Aorta (tissue), 5 donors: Measurements from ENCODE around the gene COL26A1. TPM values are rescaled to one million over a fixed set of nuclear protein-coding genes. Genes with fewer than 3 reads are reported as not detected.
A peak's percentile ranks its signal among the peaks of the same experiment; 100 is the strongest.

ENCODE experiments used
- ATAC-seq: fragments of 200-7000 bp; cut with Tn5 transposase; one replicate; pipeline ENCODE4 v1.9.1; 2022; ENCODE audit warnings: moderate library complexity; ENCODE audit not compliant: low FRiP score
- DNase-seq, 2 donors: peaks; one replicate each; pipeline ENCODE4 v3.0.0-alpha.2; 2020
- H3K27ac ChIP-seq, 2 donors: one replicate each; pipeline ENCODE4 v1.5.1; 2013; ENCODE audit warnings: low read length in 2 of 2, mild to moderate bottlenecking in 2 of 2, moderate library complexity in 2 of 2, control low read depth in 1 of 2, inconsistent platforms in 1 of 2, low read depth in 1 of 2
- H3K27me3 ChIP-seq, 2 donors: one replicate each; pipeline ENCODE4 v1.6.1; 2013; ENCODE audit warnings: control low read depth in 1 of 2, low read length in 1 of 2, mild to moderate bottlenecking in 1 of 2, moderate library complexity in 1 of 2; ENCODE audit not compliant: insufficient read depth in 2 of 2, control insufficient read depth in 1 of 2
- H3K36me3 ChIP-seq, 2 donors: one replicate each; pipeline ENCODE4 v1.6.1; 2013; ENCODE audit warnings: control low read depth in 1 of 2, low read length in 1 of 2, mild to moderate bottlenecking in 1 of 2; ENCODE audit not compliant: insufficient read depth in 2 of 2, control insufficient read depth in 1 of 2
- H3K4me1 ChIP-seq, 2 donors: one replicate each; pipeline ENCODE4 v1.6.1; 2013; ENCODE audit warnings: low read length in 2 of 2, control low read depth in 1 of 2, mild to moderate bottlenecking in 1 of 2, moderate library complexity in 1 of 2; ENCODE audit not compliant: insufficient read depth in 2 of 2, control insufficient read depth in 1 of 2
- H3K4me3 ChIP-seq, 2 donors: one replicate each; pipeline ENCODE4 v1.5.1; 2013; ENCODE audit warnings: low read length in 2 of 2, control low read depth in 1 of 2, mild to moderate bottlenecking in 1 of 2
- H3K9me3 ChIP-seq: one replicate; pipeline ENCODE4 v1.6.1; 2013; ENCODE audit warnings: mild to moderate bottlenecking, low read length; ENCODE audit not compliant: control insufficient read depth
- WGBS, 2 donors: extraction: QIAGEN DNeasy Blood & Tissue Kit; methylation state at CpG; one replicate each; pipeline ENCODE4 v1.1.7; 2013; 5-methylcytosine and 5-hydroxymethylcytosine counted together
- intact Hi-C, 2 donors: fragments of 100-400 bp; cut with DNase I; formaldehyde crosslinking; loops; one replicate each; pipeline versions ENCODE4 v1.14.2 to v1.15.0; 2022
- polyA plus RNA-seq, 2 donors: library from polyadenylated mRNA; stranded (reverse); fragments of 200-250 nt; gene quantifications; one replicate each; pipeline ENCODE4 v1.2.3, GENCODE V29; 2013
- total RNA-seq, 2 donors: library from RNA; stranded (reverse); fragmentation: NEBNext Ultra II Directional; extraction: Animal tissue kit (Norgen Biotek cat#: 25700); gene quantifications; one replicate each; pipeline ENCODE4 v1.2.1, GENCODE V29; 2021
- donor health status: healthy with polysubstance abuse.
- donor health status: Bipolar disorder and iron deficiency.
- donor health status: DM: no; HTN: no; CAD: no.
- donor health status: DM: no; HTN: no; CAD: no.
- donor health status: DM: yes; HTN: yes; CAD: no.

Gene COL26A1
- total and polyA plus RNA-seq, 4 donors, result not detected

- Histone ChIP-seq H3K27me3 (no peaks in the 10 kb centered on the region), H3K4me1 (no peaks in the 10 kb centered on the region), H3K4me3 (no peak overlapping the region), H3K9me3 (no peaks in the 10 kb centered on the region), H3K27ac (no peak overlapping the region), H3K36me3 (no peaks in the 10 kb centered on the region)
- intact Hi-C loops, result no loop called here
- DNase-seq (no peak), ATAC-seq (no peak)
- 76 to 81% methylated on average over 12 of the region's 12 CpGs for WGBS, 2 donors
These were observed 156.8 kb downstream of the COL26A1 start for GRCh38 chr7:101519324-101520023.

- H3K36me3 ChIP-seq, result no peaks in the 10 kb centered on the region
- peaks cover 2% of the 10 kb centered on the region for H3K9me3 ChIP-seq
- ATAC-seq (no peak), DNase-seq (no peak)
- H3K4me1 ChIP-seq, result no peaks in the 10 kb centered on the region
- no peak overlapping the region for H3K4me3 ChIP-seq
- no peaks in the 10 kb centered on the region for H3K27me3 ChIP-seq
- H3K27ac ChIP-seq, result no peak overlapping the region
- 65 to 77% methylated on average over 5 of the region's 5 CpGs for WGBS, 2 donors
- intact Hi-C loops, result no loop called here
These were observed 158.8 kb downstream of the COL26A1 start for GRCh38 chr7:101521430-101521925.

GRCh38 chr7:101522021-101522420 is 159.3 kb downstream of the COL26A1 start:
- 40% methylated on average over 5 of the region's 5 CpGs for WGBS, 2 donors

GRCh38 chr7:101527844-101528667 is 165.4 kb downstream of the COL26A1 start:
- intact Hi-C loops, result no loop called here
- WGBS, 2 donors, result 3 to 7% methylated on average over 13 of the region's 13 CpGs
- Histone ChIP-seq H3K36me3 (no peaks in the 10 kb centered on the region), H3K27ac (peak overlapping the region in 1 of 2 donors; percentile 43), H3K4me1 (no peaks in the 10 kb centered on the region), H3K9me3 (peaks cover 2% of the 10 kb centered on the region), H3K27me3 (no peaks in the 10 kb centered on the region), H3K4me3 (no peak overlapping the region)
- ATAC-seq (peak; percentile 79), DNase-seq (peak; percentile 80 to 81)

More at GRCh38 chr7:101522021-101522420, 159.3 kb downstream of the COL26A1 start:
- H3K9me3 ChIP-seq, result peaks cover 2% of the 10 kb centered on the region
- intact Hi-C loops, result no loop called here
- no peaks in the 10 kb centered on the region for H3K27me3 ChIP-seq
- H3K4me3 ChIP-seq, result no peak overlapping the region
- H3K4me1 ChIP-seq, result no peaks in the 10 kb centered on the region
- DNase-seq (no peak), ATAC-seq (no peak)
- H3K27ac ChIP-seq, result no peak overlapping the region
- no peaks in the 10 kb centered on the region for H3K36me3 ChIP-seq

GRCh38 chr7:101529560-101529959 is 166.9 kb downstream of the COL26A1 start:
- ATAC-seq (no peak), DNase-seq (no peak)
- H3K9me3 ChIP-seq, result peaks cover 2% of the 10 kb centered on the region
- no peak overlapping the region for H3K4me3 ChIP-seq
- no peaks in the 10 kb centered on the region for H3K27me3 ChIP-seq
- no peak overlapping the region for H3K27ac ChIP-seq
- WGBS, 2 donors, result 81 to 82% methylated on average over 4 of the region's 4 CpGs
- no peaks in the 10 kb centered on the region for H3K36me3 ChIP-seq
- no peaks in the 10 kb centered on the region for H3K4me1 ChIP-seq
- intact Hi-C loops, result no loop called here

GRCh38 chr7:101531726-101532357 is 169.2 kb downstream of the COL26A1 start:
- intact Hi-C loops, result no loop called here
- WGBS, 2 donors, result 88 to 92% methylated on average over 16 of the region's 16 CpGs
- Histone ChIP-seq H3K36me3 (no peaks in the 10 kb centered on the region), H3K27ac (no peak overlapping the region), H3K9me3 (no peaks in the 10 kb centered on the region), H3K4me3 (no peak overlapping the region), H3K4me1 (no peaks in the 10 kb centered on the region), H3K27me3 (no peaks in the 10 kb centered on the region)
- DNase-seq (no peak), ATAC-seq (no peak)

- DNase-seq, result no peak
- no peaks in the 10 kb centered on the region for H3K9me3 ChIP-seq
- no peak overlapping the region for H3K4me3 ChIP-seq
- H3K27ac ChIP-seq, result no peak overlapping the region
- no peaks in the 10 kb centered on the region for H3K36me3 ChIP-seq
- 94% methylated on average over 4 of the region's 4 CpGs for WGBS, 2 donors
- no peaks in the 10 kb centered on the region for H3K4me1 ChIP-seq
- no peak for ATAC-seq
- intact Hi-C loops, result no loop called here
- H3K27me3 ChIP-seq, result no peaks in the 10 kb centered on the region
These were observed 169.9 kb downstream of the COL26A1 start for GRCh38 chr7:101532400-101533102.

GRCh38 chr7:101533103-101533465 is 170.4 kb downstream of the COL26A1 start:
- Histone ChIP-seq H3K27me3 (no peaks in the 10 kb centered on the region), H3K4me1 (no peaks in the 10 kb centered on the region), H3K27ac (no peak overlapping the region), H3K36me3 (no peaks in the 10 kb centered on the region), H3K4me3 (no peak overlapping the region), H3K9me3 (no peaks in the 10 kb centered on the region)
- DNase-seq (no peak), ATAC-seq (no peak)
- 97 to 100% methylated on average over 7 of the region's 7 CpGs for WGBS, 2 donors
- intact Hi-C loops, result no loop called here
